GM06990 (cell line): ENCODE data around the gene TBC1D30.

Source experiments
- DNase-seq: peaks from one replicate; pipeline ENCODE4 v3.0.0-alpha.2; 2011; ENCODE audit not compliant: insufficient read length; ENCODE audit errors: extremely low read depth
- H3K27me3 ChIP-seq: replicated peaks from 2 replicates; pipeline ENCODE4 v1.6.0; 2011; ENCODE audit warnings: low read length; ENCODE audit not compliant: control insufficient read depth, insufficient read depth
- H3K36me3 ChIP-seq: 2 replicates; pipeline ENCODE4 v1.5.1; 2011; ENCODE audit warnings: low read length; ENCODE audit not compliant: control insufficient read depth, insufficient read depth
- H3K4me3 ChIP-seq: replicated peaks from 2 replicates; pipeline ENCODE4 v1.5.1; 2011; ENCODE audit warnings: low read depth, mild to moderate bottlenecking, control low read depth, low read length
- CTCF ChIP-seq: IDR thresholded peaks from 2 replicates; pipeline ENCODE4 v1.5.1; 2011; ENCODE audit warnings: low read length, control low read depth, mild to moderate bottlenecking, inconsistent platforms; ENCODE audit not compliant: insufficient read depth, poor library complexity, severe bottlenecking

Gene TBC1D30

GRCh38 chr12:64808110-64808509 lies 16.3 kb upstream of the TBC1D30 start:
- TF ChIP-seq CTCF = no peak
- Histone ChIP-seq H3K36me3 (no peaks in the 10 kb centered on the region), H3K4me3 (no peak overlapping the region), H3K27me3 (no peaks in the 10 kb centered on the region)
- no peak for DNase-seq

- DNase-seq = no peak
- Histone ChIP-seq H3K4me3 (no peak overlapping the region), H3K27me3 (no peaks in the 10 kb centered on the region), H3K36me3 (no peaks in the 10 kb centered on the region)
- TF ChIP-seq CTCF = no peak
Measured at GRCh38 chr12:64810831-64811230, 13.6 kb upstream of the TBC1D30 start.

- no peak for TF ChIP-seq CTCF
- Histone ChIP-seq H3K4me3 (no peak overlapping the region), H3K27me3 (no peaks in the 10 kb centered on the region), H3K36me3 (no peaks in the 10 kb centered on the region)
- DNase-seq = no peak
Measured at GRCh38 chr12:64813723-64814122, 10.7 kb upstream of the TBC1D30 start.

- DNase-seq = no peak
- H3K27me3 ChIP-seq = no peaks in the 10 kb centered on the region
- no peak for TF ChIP-seq CTCF
- H3K36me3 ChIP-seq = no peaks in the 10 kb centered on the region
- H3K4me3 ChIP-seq = no peak overlapping the region
Measured at GRCh38 chr12:64814432-64814831, 10.0 kb upstream of the TBC1D30 start.

GRCh38 chr12:64819816-64820402 lies 4.5 kb upstream of the TBC1D30 start:
- no peak for DNase-seq
- no peak for TF ChIP-seq CTCF
- no peaks in the 10 kb centered on the region for H3K36me3 ChIP-seq
- no peak overlapping the region for H3K4me3 ChIP-seq
- no peaks in the 10 kb centered on the region for H3K27me3 ChIP-seq

- no peak for DNase-seq
- Histone ChIP-seq H3K4me3 (no peak overlapping the region), H3K36me3 (no peaks in the 10 kb centered on the region), H3K27me3 (no peaks in the 10 kb centered on the region)
- TF ChIP-seq CTCF = no peak
Measured at GRCh38 chr12:64820593-64820992, 3.9 kb upstream of the TBC1D30 start.
